H54 (cell line): ENCODE results near the gene KRTAP21-1.
A peak's percentile ranks its signal among the peaks of the same experiment; 100 is the strongest.
"Not testable (repeated sequence)": the region's sequence is repeated elsewhere in the genome, so short reads cannot be mapped to it uniquely, and the experiment has no call there.

Source experiments
- DNase-seq: peaks from one replicate; pipeline ENCODE4 v3.0.0; 2011; ENCODE audit warnings: low spot score, mixed read lengths; ENCODE audit not compliant: insufficient read length
- FAIRE-seq: peaks from 3 replicates; lab custom pipeline; 2011; peaks lifted over from hg19 to GRCh38; lab: Jason Lieb, UNC
- POLR2A ChIP-seq: IDR thresholded peaks from 2 replicates; pipeline ENCODE4 v1.6.1; 2011; ENCODE audit warnings: low read depth, mild to moderate bottlenecking, low read length

Gene KRTAP21-1

DNA sequence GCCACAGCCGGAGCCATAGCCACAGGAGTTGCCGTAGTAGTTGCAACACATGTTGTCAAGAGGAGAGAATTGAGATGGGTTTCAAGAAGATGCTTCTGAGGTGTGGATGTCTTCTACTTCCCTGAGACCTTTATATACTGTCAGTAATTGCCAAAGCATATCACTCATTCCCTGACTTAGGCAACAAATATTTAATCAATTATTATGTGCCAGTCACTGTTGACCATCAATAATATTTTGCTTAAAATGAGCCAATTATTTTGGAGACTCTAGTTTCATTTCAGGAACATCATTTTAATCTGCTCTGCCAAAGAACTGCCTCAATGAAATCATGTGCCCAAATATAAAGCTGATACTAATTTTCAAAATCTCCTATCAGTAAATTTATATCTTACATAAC is at the start of gene KRTAP21-1:
KRTAP21-1 (minus strand) TSS at position 101 of the 400 bp plus-strand sequence; CDS start at position 51, 50 bp downstream.
- FAIRE-seq, DNase-seq: not testable (repeated sequence)

DNA sequence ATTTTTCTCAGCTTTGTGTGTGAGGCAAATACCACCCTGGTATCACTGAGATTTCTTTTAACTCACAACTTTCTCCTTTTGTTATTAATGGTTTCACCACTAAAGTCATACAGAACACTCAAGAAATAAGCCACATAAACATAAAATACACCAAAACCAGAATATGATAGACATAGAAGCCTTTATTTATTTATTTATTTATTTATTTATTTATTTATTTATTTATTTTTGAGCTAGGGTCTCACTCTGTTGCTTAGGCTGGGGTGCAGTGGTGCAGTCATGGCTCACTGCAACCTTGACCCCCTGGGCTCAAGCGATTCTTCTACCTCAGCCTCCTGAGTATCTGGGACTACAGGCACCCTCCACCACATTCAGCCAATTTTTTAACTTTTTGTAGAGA is 45.4 kb upstream of the KRTAP21-1 start:
- no peak for TF ChIP-seq POLR2A
- FAIRE-seq: no peak
- no peak for DNase-seq

DNA sequence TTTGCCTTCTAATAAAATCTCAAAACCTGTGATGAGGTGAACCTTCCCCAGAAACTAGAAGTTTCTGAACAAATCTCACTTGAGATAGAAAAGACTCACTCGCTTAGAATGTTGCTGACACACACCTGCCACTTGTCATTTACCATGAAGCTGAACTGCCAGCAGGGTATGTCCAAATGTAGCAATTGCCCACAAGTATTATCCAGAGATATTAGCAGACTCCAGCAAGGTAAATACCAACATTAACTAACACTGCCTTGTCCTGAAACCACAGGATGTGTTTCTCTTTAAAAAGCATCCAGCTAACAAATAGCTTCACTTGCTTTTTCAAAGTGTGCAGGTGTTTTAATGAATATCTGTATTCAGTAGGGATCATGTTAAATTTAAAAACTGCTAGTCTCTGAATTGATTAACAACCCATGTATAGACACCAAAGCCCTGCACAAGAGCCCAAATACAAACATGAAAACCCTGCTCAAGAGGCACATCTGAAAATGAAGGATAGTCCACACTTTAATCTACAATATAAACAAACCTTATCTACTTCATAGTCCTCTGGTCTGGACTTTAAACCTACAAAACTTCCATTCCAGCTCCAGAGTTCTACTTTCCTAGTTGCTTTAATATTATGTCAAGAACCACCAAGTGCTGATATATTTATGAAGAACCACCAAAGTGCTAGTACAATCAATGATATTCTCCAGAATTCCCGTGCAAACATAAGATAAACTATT is 38.5 kb upstream of the KRTAP21-1 start:
- DNase-seq (no peak), FAIRE-seq (no peak)
- TF ChIP-seq POLR2A: no peak

DNA sequence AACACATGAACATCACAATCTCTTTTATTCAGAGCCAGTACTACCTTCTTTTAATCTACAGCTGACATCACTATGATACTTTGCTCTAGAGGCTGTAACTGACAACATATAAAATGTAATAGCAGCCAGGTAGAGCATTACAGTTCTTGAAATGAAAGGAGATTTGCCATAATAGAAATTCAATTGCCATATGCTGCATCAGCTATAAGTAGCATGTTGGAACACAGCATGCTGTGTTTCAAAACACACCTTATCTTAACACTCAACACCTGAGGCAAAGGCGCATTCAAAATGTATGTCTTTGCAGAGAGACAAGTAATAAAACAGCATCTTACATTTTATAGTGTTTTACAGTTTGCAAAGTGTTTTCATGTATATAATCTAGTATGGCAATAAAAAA is 24.0 kb upstream of the KRTAP21-1 start:
- TF ChIP-seq POLR2A: no peak
- DNase-seq (no peak), FAIRE-seq (no peak)

DNA sequence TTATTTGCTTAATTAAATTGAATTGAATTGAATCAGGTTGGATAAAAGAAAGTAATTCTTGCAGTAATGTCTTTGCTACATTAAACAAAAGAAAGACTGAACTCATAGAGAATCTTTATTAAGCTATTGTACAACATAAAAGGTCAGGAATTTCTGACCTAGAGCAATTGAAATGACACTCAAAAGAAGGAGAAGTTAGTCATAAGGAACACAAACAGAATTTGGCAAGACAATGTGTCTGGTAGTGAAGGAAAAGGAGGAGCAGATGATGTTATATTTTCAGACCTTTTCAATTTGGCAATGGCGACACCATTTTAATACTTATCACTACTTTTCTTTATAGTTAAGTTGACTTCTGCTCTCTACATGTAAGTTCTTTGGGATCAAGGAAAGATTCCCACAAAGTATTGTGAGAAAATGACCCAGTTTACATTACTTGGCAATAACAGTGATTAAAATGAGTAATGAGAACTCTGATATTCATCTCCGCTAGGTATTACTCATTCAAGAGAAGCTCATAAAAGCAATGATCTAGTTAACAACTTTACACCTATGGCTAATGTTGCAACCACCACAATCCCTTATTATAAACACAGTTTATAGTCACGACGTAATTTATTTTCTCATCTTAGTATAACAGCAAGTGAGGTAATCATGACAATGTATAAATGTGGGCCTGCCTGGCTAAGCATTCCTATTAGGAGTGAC is 14.7 kb upstream of the KRTAP21-1 start:
- no peak for FAIRE-seq
- TF ChIP-seq POLR2A: no peak

DNA sequence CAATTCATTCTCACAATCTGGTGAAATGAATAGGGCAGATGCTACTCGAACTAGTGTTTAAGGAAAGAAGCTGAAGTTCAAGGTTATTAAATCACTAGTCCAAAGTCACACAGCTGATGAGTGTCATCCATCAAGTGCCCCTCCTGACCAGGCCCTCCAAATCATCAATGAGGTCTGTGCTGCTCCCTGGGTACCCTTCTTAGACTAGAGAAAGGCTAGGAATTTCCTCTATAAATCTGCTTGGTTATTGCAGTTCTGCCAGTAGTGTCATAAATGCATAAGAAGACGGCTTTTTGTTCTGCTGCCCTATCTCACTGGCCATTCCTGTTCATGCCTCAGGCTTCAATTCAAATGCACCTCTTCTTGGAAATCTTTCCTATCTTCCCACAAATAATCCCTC is 5.5 kb upstream of the KRTAP21-1 start:
- no peak for TF ChIP-seq POLR2A
- no peak for DNase-seq
- FAIRE-seq: no peak

More for the DNA sequence above, 14.7 kb upstream of the KRTAP21-1 start:
- no peak for DNase-seq

DNA sequence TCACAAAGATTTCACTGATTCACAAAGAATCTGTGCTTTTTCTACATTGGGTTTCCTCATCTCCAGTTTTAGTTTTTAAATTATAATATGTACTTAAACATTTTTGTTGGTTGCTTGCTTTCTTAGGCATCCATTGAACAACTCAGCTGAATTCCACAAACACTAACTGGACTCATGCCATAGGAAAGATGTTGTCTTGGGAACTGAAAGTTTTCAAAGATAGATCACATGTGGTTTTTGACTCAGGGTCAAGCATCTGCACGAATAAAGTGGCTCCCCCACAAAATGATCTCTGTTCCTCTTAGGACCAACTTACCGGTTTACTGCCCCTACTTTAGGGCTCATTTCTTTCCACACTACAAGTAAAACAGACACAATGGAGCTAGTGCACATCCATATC is 3.1 kb upstream of the KRTAP21-1 start:
- DNase-seq: no peak
- no peak for FAIRE-seq
- no peak for TF ChIP-seq POLR2A

DNA sequence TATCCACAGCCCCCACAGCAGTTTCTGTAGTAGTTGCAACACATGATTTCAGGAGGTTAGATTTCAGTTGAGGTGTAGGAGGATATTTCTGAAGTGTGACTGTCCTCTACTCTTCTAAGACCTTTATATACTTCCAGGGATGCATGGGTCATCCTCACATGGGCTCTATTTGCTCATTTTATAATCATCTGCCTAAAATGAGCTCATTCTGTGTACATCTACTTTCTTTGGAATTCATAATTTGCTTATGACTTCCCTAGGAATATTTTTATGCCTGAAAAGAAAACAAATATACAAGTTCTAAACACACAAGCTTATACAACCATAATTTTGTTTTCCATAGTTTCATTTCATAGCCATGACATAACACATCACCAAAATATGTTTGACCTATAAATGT is 8.1 kb downstream of the KRTAP21-1 start, which contains the start of gene KRTAP21-2:
KRTAP21-2 (minus strand) TSS at position 101 of the 400 bp plus-strand sequence; CDS start at position 44, 57 bp downstream.
- FAIRE-seq (no peak), DNase-seq (no peak)
- TF ChIP-seq POLR2A: no peak

DNA sequence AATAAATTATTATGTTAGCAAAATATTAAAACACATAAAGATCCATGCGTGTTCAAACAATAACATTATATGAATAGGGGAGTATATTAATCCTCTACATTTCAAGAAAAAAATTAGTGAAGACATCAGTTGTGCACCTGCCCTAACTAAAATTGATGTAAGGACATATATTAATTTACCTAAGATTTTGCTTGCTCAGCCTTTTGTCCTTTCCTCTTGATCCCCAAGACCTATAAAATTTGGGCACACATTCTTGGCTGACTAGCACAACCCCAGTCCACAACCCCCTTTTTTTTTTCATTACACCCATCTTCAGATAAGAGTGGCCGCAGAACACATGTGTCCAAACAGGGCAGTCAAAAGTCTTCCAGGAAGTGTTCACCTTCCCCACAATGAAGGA is 14.8 kb downstream of the KRTAP21-1 start:
- no peak for FAIRE-seq
- TF ChIP-seq POLR2A: no peak
- no peak for DNase-seq

DNA sequence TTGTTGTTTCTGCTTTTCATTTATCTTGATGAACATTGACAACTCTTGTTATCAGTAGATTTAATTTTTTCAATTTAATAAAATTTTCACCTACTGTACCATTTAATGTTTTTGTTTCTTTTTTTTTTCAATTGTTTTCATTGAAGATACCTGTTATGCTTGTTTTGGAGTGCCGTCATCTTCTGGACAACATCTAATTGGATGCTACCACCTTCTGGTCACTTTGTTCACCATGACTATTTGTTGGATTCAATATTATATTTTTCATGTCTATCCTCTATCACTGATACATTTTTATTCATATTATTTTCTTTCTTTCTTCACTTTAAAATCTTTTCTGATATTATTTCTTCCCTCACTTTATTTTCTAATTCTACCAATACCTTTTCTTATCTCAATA is 22.2 kb downstream of the KRTAP21-1 start:
- TF ChIP-seq POLR2A: no peak
- DNase-seq (no peak), FAIRE-seq (no peak)

DNA sequence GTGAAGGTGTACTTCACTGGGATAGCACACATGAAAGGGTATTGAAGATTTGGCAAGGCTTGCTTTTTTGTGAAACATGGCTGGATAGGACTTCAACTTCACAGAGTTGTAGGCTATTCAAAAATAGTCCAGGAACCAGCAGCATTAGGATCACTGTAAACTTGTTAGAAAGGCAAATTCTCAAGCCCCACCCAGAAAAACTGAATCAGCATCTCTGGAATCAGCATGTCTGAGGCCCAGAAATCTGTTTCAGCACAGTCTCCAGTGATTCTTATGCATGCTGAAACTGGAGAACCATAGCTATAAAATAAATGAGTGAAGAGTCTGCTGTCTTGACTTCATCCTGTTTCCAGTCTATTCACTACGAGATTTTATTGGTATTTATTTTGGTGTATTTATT is 28.5 kb downstream of the KRTAP21-1 start:
- no peak for DNase-seq
- no peak for TF ChIP-seq POLR2A

DNA sequence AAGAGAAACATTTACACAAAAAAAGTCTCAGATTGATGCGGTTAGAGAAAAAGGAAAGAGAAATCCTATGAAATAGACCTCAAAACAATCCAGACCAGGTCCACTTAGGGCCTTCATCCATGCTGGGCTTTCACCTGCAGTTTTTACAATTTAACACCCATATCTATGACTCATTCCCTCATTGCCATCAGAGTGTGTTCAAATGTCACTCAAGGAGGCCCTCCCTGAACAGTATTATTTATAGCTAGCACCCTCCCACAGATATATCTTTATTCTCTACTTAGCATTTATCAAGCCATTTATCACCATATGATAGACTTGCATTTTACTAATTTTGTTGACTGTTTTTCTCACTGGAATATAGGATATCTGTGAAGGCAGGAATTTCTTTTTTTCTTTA is 35.8 kb downstream of the KRTAP21-1 start:
- DNase-seq: no peak
- FAIRE-seq: peak; percentile 45
- no peak for TF ChIP-seq POLR2A

More for the DNA sequence above, 28.5 kb downstream of the KRTAP21-1 start:
- FAIRE-seq: no peak

DNA sequence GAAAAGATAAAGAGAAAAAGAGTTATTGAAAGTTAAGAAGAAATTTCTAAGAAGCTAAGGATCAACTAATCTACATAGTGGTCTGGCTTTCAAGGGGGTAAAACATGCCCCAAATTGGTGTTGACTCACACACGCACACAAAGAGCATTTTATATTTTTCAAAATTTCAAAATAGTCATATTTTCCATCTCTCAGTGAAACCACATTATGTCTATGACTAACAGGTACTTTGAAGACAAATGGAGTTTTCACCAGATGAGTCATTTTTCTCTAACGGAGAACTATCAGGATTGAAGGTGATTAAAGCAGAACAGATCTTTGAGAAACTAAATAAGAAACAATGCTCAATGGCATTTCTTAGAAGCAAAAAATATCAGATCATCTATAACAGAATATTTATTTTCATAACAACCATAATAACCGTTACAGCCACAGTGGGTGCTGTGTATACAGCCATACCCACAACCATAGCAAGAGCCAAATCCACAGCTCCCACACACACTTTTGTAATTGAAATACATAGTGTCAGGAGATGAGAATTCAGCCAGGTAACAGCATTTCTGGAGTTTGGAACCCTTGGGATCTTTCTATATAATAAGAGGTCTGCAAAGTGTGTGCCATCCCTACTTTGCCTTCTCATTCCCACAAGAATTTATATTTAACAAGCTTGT is 36.9 kb downstream of the KRTAP21-1 start, which contains the start of gene KRTAP21-3:
KRTAP21-3 (minus strand) TSS at position 539 of the 671 bp plus-strand sequence; CDS start at position 521, 18 bp downstream.
- FAIRE-seq (peak; percentile 97), DNase-seq (peak; percentile 9)
- TF ChIP-seq POLR2A: no peak

DNA sequence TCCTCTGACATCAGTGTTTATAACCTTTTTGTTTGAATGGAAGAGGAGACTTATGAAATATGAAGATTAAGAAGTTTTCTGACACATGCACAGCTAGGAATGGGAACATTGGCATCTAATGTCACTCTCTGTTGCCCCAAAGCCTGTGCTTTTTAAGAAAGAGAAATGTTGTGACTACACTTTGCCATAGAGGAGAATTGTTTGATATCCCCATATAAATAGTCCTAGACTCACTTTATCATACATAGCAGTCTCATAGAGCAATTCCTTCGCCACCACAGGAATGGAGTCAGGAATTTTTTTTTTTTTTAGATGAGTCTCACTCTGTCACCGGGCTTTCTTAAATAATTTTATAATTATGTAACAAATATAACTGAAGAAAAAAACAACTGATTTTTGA is 38.1 kb downstream of the KRTAP21-1 start:
- FAIRE-seq (no peak), DNase-seq (no peak)
- no peak for TF ChIP-seq POLR2A
